Activated CD8-positive, alpha-beta memory T cell treated with anti-CD3 and anti-CD28 coated beads for 36 hours (primary cell): ENCODE results near the gene MALRD1. TPM values are rescaled to one million over a fixed set of nuclear protein-coding genes. Genes with fewer than 3 reads are reported as not detected.

ENCODE experiments used
- CTCF ChIA-PET: fragments of 350-600 bp; sonication (Branson Sonifier 250); formaldehyde crosslinking; loops from one replicate; lab custom pipeline; 2021; ENCODE audit warnings: antibody characterized with exemption; lab: Charles Lee
- POLR2A ChIA-PET: fragments of 350-600 bp; sonication (Branson Sonifier 250); formaldehyde crosslinking; loops from one replicate; lab custom pipeline; 2021; ENCODE audit warnings: antibody characterized with exemption; lab: Charles Lee
- total RNA-seq, 2 experiments: library from RNA; stranded (reverse); gene quantifications; one replicate each; pipeline ENCODE4 v1.2.3, GENCODE V29; 2021

The MALRD1 gene
- total RNA-seq: not detected

DNA sequence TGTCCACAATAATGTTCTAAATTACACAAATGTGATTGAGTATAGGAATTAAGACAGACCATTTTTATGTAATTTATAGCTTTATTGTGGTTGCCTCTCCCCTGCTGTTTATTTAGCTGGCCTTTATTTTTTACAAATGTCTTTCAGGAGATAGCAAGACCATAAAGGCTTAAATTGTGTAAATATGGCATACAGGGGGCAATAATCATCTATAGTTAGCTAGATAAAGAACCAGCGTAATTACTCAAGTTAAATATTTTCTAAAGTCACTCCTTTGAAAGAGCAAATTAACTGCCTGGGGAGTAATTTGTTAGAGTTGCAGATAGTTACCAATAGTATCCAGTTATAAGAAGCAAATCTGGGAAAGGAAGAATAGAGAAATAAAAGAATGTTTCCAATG lies at the start of gene MALRD1:
Gene MALRD1 (plus strand): TSS at position 313 of the 400 bp plus-strand sequence. CDS start 138 bp downstream, outside the sequence.
- POLR2A ChIA-PET: no interaction called here
- CTCF ChIA-PET: no interaction called here

DNA sequence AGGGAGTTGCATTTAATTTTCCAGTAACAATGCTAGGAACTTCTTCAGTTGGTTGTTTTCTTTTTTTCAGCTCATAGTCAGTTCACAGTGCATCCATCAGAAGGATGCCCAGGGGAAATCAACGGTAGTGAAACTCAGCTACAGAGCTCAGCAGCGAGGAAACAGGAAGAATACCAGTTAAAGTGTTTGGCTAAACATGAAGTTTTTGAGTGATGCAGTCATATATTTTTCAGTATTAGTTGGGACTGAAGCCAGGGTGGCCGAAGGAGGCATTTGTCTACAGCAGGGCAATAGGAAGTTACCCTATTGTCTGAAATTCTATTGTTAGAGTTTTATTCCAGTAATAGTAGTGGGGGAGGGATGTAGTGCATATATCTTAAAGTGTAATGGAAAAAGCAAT lies 45.3 kb upstream of the MALRD1 start:
- CTCF ChIA-PET: no interaction called here
- POLR2A ChIA-PET: no interaction called here

DNA sequence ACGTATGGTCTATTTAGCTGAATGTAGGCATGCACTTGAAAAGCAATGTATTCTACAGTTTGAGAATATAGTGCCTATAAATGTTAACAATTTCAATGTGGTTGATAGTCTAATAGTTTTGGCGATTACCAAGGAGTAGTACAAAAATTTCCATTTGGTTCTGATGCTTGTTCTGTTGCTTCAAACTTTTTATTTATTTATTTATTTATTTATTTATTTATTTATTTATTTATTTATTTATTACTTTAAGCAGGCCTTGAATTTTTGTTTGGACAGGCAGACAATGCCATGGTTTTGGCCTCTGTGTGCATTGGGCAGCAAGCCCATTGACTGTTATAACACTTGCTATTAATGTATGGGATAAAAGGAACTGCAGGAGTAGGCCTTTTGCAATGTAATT lies 36.5 kb upstream of the MALRD1 start:
- POLR2A ChIA-PET: no interaction called here
- CTCF ChIA-PET: no interaction called here

DNA sequence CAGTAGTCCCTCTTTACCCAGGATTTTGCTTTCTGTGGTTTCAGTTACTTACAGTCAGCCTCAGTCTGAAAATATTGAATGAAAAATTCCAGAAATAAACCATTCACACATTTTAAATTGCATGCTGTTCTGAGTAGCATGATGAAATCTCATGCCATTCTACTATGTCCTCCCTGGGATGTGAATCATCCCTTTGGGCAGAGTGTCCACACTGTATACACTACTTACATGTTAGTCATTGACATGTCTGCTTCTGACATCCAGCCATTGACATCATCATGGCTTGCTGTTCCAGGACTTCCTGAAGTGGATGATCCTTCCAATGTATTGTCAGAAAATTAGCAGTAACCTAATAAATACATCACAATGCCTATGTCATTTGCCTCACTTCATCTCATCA lies 34.6 kb upstream of the MALRD1 start:
- POLR2A ChIA-PET: no interaction called here
- CTCF ChIA-PET: no interaction called here

DNA sequence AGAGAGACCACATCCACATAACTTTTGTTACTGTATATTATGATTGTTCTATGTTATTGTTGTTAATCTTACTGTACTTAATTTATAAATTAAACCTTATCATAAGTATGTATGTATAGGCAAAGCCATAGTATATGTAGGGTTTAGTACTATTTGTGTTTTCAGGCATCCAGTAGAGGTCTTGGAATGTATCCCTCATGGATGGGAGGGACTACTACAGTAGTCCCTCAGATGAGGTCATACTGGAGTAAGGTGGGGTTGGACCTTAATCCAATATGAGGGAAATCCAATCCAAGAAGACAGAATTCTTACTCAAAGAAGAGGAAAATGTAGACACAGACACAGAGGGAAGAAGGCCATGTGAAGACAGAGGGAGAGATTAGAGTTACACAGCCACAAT lies 34.1 kb upstream of the MALRD1 start:
- ChIA-PET POLR2A (no interaction called here), CTCF (no interaction called here)

DNA sequence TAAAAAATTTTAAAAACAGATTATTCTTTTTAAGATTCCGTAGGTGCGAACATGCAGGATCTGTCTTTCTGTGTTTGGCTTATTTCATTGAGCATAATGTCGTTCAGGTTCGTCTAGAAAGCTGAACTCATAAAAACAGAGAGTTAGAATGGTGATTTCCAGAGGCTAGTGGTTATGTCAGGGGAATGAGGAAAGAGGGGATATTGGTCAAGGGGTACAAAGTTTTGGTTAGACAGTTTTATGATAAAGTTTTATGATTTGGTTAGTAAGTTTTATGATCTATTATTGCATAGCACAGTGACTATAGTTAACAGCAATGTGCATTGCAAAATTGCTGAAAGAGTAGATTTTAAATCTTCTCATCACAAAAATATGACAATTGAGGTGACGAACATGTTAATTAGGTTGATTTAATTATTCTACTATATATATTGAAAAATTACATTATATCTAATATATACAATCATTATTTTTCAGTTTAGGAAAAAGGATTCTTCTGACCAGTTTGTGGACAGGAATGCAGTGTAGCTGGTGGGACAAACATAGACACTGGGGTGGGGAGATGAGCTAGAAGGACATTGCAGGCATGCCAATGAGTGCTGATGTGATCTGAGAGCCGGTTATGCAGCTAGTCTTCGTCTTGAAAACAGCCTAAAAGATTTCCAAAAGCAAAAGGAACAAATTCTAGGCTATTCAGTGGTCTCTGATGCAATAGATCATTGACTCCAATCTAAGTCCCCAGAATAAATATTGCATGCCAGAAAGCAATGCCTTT lies 31.3 kb upstream of the MALRD1 start:
- POLR2A ChIA-PET: no interaction called here
- CTCF ChIA-PET: no interaction called here

DNA sequence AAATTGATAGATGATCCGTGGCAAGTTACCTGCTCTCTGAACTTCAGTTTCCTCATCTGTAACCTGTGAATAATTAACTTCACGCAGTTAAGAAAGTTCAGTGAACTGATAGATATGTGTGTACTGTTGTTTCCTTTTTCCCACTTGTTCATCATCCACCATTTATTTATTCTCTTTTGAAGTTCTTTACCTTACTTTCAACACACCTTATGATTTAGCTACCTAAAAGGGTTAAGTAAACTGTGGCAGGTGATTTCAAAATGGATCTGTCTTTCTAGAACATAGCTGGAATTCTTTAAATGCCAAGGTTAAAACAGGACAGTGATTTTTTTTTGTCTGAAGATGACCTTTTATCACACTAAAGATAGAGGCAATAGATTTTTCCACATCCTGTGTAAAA lies 27.4 kb upstream of the MALRD1 start:
- POLR2A ChIA-PET: no interaction called here
- CTCF ChIA-PET: no interaction called here

DNA sequence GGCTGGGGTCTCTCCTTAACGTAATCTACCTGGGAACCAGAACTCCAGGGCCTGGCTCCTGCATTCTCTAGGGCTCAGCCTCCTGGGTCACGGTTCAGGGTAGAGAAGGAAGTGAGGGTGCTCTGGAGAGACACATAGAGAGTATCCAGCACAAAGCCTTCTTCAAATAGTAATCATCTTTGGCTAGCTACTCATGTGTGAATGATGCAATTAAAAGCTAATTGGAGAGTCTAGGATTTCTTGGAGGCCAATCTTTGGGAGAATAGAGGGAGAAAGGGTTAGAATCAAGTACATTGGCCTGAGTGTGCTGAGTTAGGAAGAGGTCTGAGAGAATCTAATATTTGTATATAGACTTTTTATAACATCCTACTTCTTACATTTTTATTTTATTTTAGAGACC lies 24.0 kb upstream of the MALRD1 start:
- CTCF ChIA-PET: no interaction called here
- POLR2A ChIA-PET: no interaction called here

DNA sequence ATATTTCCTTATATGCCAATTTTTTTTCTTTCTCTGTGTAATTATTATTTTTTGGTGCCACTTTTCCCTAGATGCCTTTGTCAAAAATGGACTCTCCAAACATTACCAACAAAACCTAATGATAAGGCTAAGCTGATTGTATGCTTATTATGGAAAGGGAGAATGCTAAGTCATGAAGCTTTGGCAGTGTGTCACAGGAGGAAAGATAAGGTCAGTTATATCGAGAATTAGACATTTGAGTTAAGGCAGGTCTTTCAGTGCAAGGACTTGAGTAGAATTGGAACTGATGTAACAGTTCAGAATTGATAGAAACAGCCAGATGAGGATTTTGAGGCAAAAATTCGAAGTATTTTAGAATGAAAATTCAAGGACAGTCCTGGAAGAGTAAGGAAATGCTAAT lies 16.8 kb upstream of the MALRD1 start:
- POLR2A ChIA-PET: no interaction called here
- CTCF ChIA-PET: no interaction called here

DNA sequence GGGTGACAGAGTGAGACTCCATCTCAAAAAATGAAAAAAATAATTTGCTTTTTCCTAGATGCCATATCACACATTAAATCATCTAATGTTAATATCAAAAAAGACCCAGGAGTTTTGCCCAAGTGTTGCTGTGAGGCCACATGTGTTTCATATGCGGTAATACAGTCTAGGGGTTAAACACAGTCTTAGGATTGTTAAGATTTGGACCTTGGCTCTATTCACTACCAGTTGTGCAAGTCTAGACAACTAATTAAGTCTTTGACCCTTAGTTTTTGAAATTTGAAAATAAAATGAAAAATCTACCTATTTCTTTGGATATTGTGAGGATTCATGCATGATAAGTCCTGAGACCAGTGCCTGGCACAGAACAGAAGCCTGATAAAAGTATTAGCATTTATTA lies 14.9 kb upstream of the MALRD1 start:
- CTCF ChIA-PET: no interaction called here
- POLR2A ChIA-PET: no interaction called here

DNA sequence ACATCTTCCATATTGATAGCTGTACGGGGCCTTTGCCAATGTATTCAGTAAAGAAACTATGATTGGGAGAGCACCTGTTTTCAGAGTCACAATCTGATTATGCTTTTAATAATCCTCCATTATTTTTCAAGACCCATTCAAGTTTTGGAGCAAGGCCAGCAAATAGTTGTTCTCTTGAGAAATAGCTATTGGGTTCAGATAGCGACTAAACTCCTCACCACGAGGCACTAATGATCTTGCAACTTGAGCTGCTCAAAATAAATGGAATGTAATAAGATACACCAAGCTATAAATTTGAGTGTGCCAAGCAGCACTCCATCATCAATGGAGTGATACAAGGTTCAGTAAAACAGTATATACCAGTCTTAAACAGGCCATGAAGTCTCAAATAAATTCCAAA lies 7.4 kb upstream of the MALRD1 start:
- ChIA-PET POLR2A (no interaction called here), CTCF (no interaction called here)

DNA sequence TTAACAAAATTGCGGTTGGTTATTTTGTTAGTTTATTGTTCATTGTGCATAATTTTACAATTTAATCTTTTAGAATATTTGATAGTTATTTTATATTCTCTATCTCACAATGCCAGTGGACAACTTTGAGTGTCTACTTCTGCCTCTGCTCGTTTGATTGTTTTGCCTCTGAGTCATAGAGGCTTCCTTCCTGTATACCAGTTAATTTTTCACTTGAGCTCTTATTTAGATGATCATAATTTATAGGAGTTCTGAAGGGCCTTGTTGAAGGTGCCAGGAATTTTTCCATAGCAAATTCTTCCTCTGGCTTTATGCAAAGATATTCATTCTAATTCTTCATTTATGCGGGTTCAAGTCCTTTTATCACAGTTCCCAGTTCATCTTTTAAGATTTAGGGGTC lies 5.2 kb upstream of the MALRD1 start:
- ChIA-PET CTCF (no interaction called here), POLR2A (no interaction called here)

DNA sequence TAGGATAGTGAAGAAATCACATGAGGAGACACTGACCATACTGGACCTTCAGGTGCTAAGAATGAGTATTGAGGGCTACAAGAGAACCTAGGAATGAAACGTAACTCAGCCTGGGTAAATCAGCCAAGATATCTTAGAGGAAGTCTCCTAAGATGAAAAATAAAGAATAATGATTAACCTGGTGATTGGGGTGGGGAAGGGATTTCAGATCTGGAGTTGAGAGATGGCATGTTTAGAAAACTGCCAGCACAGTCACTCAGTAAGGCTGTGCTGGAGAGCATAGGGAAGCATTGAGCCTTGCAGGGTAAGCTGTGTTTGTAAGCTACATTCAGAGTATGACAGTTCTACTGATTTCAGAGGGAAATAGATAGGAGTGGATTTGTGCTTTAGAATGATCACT lies 1.9 kb upstream of the MALRD1 start:
- CTCF ChIA-PET: no interaction called here
- POLR2A ChIA-PET: no interaction called here

DNA sequence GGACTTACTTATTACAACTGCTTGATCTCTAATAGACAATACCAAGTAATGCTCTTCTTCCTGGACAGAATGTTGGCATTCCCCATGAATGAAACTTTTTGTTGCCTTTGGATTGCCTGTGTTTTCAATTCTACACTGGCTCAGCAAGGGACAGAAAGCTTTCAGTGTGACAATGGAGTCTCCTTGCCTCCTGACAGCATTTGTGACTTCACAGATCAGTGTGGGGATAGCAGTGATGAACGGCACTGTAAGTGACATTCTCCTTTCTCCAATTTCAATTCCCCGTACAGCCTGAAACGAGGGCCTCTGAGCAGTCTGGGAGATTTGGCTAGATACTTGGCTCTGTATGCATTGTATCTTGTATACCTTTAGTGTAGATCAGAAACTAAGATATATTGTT lies 290 bp downstream of the MALRD1 start:
- ChIA-PET CTCF (no interaction called here), POLR2A (no interaction called here)

DNA sequence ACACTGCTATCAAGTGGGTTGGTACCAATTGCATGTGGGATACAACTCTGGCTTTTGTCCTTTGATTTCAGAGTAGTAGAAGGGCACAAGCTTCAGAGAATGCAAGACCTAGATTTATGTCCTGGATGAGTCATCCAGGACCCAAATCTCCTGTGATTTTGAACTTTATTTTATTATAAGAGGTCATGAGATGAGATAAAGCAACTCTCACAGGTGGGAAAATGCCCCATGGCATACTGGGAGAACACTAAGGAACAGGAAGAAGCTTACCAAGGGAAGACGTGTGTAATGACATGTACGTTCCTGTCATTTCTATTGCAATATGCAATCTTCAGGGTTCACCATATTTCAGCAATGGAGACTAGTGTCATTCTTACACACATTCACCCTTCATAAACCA lies 966 bp downstream of the MALRD1 start:
- CTCF ChIA-PET: no interaction called here
- POLR2A ChIA-PET: interaction anchor here (0.6 kb wide), 1 partner anchor 1463 kb away, joined by 4 read pairs; no protein-coding TSS in a partner anchor

DNA sequence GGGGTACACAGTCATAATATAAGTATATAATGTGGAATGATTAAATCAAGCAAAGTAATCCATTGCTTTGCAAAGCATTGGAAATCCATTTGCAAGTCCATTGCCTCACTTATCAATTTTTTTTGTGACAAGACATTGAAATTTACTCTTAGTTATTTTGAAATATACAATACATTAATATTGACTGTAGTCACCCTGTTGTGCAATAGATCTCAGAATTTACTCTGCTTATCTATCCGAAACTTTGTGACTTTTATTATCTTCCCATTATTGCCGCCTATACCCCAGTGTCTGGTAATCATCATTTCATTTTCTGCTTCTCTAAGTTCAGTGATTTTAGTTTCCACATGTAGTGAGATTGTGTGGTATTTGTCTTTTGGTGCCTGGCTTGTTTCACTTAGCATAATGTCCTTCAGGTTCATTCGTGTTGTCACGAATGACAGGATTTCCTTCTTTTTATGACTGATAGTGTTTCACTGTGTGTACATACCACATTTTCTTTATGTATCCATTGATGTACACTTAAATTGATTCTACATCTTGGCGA lies 5.8 kb downstream of the MALRD1 start:
- POLR2A ChIA-PET: no interaction called here

DNA sequence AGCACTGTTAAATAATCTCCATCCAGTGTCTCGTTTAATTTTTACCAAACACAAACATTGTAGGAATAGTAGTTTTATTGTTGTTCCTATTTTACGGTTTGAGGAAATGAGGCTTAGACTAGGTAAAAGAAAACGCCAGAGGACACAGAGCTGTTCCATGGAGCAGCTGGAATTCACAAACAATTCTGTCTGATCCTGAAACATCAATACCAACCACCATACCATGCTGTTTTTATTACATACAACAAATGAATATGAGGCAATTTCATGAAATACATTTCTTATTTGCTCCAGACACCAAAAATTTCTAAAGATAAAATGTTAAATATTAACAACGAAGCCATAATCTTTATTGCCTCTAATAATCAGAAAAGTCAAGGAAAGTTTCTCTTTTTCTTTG lies 9.4 kb downstream of the MALRD1 start:
- ChIA-PET CTCF (no interaction called here), POLR2A (no interaction called here)

More for the DNA sequence above, 5.8 kb downstream of the MALRD1 start:
- CTCF ChIA-PET: no interaction called here

DNA sequence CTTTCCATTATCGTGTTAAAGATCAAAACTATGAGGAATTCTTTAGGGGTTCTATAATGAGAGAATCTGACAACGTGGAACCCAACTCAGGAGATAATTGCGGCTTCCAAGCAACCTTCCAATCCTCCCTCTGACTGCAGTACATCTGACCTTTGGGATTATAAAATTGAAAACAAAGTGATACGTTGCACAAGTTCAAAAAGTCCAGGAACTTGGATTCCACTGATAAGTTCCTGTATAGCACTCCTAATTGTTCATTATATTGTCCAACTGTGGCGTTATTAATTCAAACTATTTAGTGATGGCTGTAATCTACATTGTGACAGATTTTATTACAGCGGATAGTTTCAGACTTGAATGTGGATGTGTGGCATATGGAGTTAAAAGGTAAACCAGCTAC lies 15.4 kb downstream of the MALRD1 start:
- ChIA-PET CTCF (no interaction called here), POLR2A (no interaction called here)

DNA sequence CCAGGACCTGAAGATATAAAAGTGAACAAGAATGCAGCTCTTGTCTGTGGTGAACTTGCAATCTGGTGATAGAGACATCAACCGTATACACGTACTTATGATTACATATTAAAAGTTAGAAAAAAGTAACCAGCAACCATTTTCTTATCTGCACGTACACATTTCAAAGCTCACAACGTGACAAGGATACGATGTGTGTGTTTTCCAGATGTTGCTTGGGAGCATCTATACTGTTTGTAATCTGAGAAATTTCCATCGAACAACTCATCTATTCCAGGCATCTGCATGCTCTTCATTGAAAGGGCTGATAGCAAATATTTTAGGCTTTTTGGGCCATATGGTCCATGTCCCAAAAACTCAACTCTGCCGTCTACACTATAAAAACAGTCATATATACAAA lies 23.3 kb downstream of the MALRD1 start:
- ChIA-PET CTCF (no interaction called here), POLR2A (no interaction called here)

DNA sequence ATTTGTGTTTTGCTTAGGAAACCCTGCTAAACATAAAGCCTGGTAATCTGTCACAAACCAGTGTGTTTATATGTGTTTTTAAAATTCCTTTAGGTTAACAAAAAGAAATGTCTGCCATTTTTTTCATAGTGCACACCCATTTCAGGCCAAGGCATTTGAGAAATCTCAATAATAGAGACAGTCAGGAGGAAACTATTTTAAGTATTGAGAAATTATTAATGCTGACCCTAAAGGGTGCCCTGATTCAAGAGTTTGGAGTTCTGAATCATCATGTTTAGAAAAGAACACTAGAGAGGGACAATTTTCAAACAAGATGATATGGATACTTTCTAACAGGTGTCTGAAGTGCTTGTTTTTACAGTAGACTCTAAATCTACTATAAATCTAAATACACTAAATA lies 28.7 kb downstream of the MALRD1 start:
- POLR2A ChIA-PET: no interaction called here
- CTCF ChIA-PET: no interaction called here

DNA sequence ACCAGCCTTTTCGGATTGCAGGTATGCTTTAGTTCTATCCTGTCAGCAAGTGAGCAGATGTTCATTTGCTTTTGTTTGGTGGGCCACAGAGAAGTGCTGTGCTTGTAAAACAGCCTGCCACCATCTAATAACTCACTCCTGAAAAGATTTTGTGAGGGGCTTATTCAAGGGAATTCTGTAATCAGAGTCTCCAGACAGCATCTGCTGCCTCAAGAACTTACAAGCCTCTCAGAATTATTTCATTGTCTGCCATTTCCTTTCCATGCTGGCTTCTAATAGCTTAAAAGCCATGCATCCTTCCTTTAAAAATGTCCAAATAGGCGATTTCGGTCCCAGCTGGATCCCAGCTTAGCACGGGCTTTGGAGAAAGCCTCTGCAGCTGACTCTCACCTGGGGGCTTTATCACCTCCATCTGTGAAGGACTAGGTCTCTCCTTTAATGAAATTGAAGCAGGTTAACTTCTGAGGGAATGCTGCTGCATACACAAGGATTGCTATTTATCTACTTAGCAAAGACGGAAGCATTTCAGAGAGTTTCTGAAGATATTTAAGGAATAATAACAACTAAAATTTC lies 48.0 kb downstream of the MALRD1 start:
- ChIA-PET POLR2A (no interaction called here), CTCF (no interaction called here)
